ENCODE results near the gene DCAKD.
A peak's percentile ranks its signal among the peaks of the same experiment; 100 is the strongest.

Gene DCAKD

DNA sequence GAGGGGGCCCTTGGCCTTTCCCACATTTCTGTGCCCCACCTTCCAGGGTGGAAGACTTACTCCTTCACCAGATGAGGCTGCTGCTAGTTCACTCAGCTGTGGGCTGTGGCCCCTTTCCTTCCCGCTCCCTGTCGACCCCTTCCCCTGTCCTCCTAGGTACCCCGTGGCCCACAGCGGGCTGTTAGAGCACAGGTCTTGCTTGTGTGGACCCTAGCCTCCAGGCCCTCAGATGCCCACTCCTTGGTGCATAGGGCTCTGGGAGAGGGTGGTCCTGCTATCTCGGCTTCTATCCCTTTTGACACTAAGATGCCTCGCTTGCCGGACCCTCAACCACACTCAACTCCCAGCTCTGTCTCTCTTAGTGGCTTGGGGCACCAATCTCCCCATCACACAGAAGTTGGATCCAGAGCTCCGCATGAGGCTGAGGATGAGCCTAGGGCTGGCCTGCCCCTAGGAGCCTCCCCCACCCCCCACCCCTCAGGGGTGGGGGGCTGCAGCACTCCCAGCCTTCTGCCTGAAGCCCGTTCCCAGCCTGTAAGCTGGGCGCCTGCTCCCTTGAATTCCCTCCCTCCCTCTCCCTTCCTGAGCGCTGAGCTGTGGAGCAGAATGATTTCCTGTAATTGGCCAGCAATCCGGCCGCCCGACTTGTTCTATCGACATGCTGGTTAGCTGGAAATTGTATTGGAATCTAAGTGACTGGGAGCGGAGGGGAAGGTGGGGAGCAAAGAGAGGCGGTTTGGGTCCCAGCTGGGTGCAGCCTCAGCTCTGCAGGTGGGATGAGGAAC lies 30.9 kb downstream of the DCAKD start:
- DNase-seq (ENCODE audit: extremely low spot score), result no peak
- TF ChIP-seq BHLHE40 (IDR thresholded peaks at IDR 0.05; ENCODE audit: borderline replicate concordance), result no peak
- no peak for TF ChIP-seq CTBP1 (IDR thresholded peaks at IDR 0.05; ENCODE audit: borderline replicate concordance)
- no peak for TF ChIP-seq ELF4 (IDR thresholded peaks at IDR 0.05)
- no peak for TF ChIP-seq ZNF384 (IDR thresholded peaks at IDR 0.05)
- TF ChIP-seq SUZ12 (IDR thresholded peaks at IDR 0.05), result no peak
- no peak for TF ChIP-seq HDGF (IDR thresholded peaks at IDR 0.05; ENCODE audit: borderline replicate concordance)
- POLR2A ChIA-PET, result interaction anchor here (0.9 to 1.9 kb wide), 8 partner anchors 26 to 103 kb away, joined by 3 to 9 read pairs (median 4); partner anchors contain the start of genes KIF18B and NMT1
- CTCF ChIA-PET, result interaction anchor here (1.1 to 4.5 kb wide), 8 partner anchors 9 to 242 kb away, joined by 3 to 40 read pairs (median 6); partner anchors contain the start of gene C1QL1

DNA sequence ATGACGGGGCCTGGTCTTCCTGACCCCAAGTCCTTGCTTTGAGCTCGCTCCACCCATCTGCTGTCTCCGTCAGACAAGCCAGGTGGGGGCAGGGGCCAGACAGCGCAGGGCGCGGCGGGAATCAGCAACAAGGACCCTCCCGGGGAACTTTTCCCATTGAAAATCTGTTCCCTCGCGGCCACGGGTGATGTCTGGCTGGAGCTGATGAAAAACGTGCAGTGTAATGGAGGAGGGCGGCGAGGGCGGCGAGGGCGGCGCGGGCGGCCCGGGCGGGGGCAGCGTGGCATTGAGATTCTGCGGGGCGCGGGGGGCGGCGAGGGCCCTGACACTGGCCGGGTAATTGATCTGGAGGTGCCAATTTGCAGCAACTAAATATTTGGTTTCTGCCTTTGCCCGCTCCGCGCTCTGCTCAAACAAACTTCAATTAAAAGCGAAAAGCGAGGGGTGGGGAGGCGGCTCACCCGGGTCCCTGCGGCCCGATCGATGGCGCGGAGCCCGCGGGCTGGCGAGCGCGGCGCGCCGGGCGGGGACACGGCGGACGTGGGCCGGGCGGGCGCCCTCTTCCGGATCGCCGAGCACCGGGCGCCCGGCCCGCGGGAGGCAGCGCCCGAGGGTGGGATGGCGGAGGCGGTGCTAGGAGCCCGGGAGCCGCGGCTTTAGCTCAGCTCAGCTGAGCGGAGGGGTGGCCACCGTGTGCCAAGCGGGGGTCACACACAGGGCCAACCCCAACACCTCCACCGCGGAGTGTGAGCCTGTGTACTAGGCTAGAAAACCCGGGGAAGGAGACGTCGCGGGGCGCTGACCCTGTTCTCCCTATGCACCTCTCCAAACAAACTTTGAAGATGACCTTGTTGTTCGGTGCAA lies 32.4 kb downstream of the DCAKD start:
- TF ChIP-seq ARNT (IDR thresholded peaks at IDR 0.05) (0 out of 2 replicates have a peak, but pooled peaks have one; percentile 47), ELF4 (IDR thresholded peaks at IDR 0.05) (no peak), FOXM1 (IDR thresholded peaks at IDR 0.05; ENCODE audit: borderline replicate concordance) (peak; percentile 52; the same call in 1 of the 2 replicates), LEF1 (IDR thresholded peaks at IDR 0.05; ENCODE audit: borderline replicate concordance) (no peak), BHLHE40 (IDR thresholded peaks at IDR 0.05; ENCODE audit: borderline replicate concordance) (no peak)
- ChIA-PET POLR2A (interaction anchor here (0.7 to 1.9 kb wide), 5 partner anchors 25 to 101 kb away, joined by 3 to 9 read pairs (median 4); no protein-coding TSS in a partner anchor), CTCF (interaction anchor here (0.6 to 4.5 kb wide), 8 partner anchors 13 to 179 kb away, joined by 3 to 40 read pairs (median 4); partner anchors contain the start of gene C1QL1)
- peak; percentile 68 for DNase-seq (ENCODE audit: extremely low spot score)

DNA sequence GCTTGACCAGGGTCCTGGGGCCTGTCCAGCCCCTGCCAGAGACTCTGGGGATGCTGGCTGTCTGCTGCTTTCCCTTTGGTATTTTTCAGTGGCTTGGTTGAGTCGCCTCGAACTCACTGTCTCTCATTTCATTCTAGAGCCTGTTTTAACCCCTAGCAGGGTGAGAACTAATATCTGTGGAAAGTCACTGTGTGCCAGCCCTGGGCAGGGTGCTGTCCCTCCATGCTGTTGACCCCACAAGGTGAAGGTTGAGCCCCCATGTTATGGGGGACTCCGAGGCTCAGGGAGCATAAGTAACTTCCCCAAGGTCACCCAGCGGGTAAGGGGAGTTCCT lies 33.0 kb downstream of the DCAKD start:
- no peak for DNase-seq (ENCODE audit: extremely low spot score)
- TF ChIP-seq FOXM1 (IDR thresholded peaks at IDR 0.05; ENCODE audit: borderline replicate concordance), result no peak
- no peak for TF ChIP-seq TARDBP (IDR thresholded peaks at IDR 0.05)
- TF ChIP-seq HDGF (IDR thresholded peaks at IDR 0.05; ENCODE audit: borderline replicate concordance), result no peak
- TF ChIP-seq L3MBTL2 (conservative IDR thresholded peaks at IDR 0.05), result no peak
- no peak for TF ChIP-seq CTBP1 (IDR thresholded peaks at IDR 0.05; ENCODE audit: borderline replicate concordance)
- POLR2A ChIA-PET, result interaction anchor here (0.6 to 1.8 kb wide), 2 partner anchors 76 to 133 kb away, joined by 3 to 4 read pairs; no protein-coding TSS in a partner anchor
- CTCF ChIA-PET, result interaction anchor here (1.0 to 2.0 kb wide), 3 partner anchors 50 to 179 kb away, joined by 3 to 8 read pairs (median 4); partner anchors contain the start of gene C1QL1

DNA sequence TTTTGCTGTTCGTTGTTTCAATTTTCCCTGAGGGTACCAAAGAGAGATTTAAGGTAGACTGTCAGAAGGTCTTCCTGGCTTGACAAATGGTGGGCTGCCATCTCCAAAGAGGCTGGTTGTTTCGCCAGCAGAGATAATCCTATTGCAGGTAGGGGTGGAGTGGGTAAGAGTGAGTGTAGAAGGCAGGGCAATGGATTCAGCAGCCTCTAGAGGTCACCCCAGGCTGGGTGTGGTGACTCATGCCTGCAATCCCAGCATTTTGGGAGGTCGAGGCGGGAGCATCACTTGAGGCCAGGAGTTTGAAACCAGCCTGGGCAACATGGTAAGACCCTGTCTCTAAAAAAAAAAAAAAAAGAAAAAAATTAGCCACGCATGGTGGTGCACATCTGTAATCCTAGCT lies 34.6 kb downstream of the DCAKD start:
- POLR2A ChIA-PET, result no interaction called here
- TF ChIP-seq FOXM1 (IDR thresholded peaks at IDR 0.05; ENCODE audit: borderline replicate concordance), result no peak
- TF ChIP-seq ELF4 (IDR thresholded peaks at IDR 0.05), result no peak
- TF ChIP-seq FOXK2 (IDR thresholded peaks at IDR 0.05), result no peak
- TF ChIP-seq NFRKB (IDR thresholded peaks at IDR 0.05), result no peak
- no peak for TF ChIP-seq HDGF (IDR thresholded peaks at IDR 0.05; ENCODE audit: borderline replicate concordance)
- no peak for TF ChIP-seq ZNF384 (IDR thresholded peaks at IDR 0.05)
- TF ChIP-seq TARDBP (IDR thresholded peaks at IDR 0.05), result no peak
- no peak for TF ChIP-seq LEF1 (IDR thresholded peaks at IDR 0.05; ENCODE audit: borderline replicate concordance)
- no peak for TF ChIP-seq L3MBTL2 (conservative IDR thresholded peaks at IDR 0.05)
- no peak for TF ChIP-seq SUZ12 (IDR thresholded peaks at IDR 0.05)
- TF ChIP-seq FOXA1 (IDR thresholded peaks at IDR 0.05), result no peak
- TF ChIP-seq CTBP1 (IDR thresholded peaks at IDR 0.05; ENCODE audit: borderline replicate concordance), result no peak
- DNase-seq (ENCODE audit: extremely low spot score), result no peak
- CTCF ChIA-PET, result interaction anchor here (0.6 kb wide), 2 partner anchors 21 to 444 kb away, joined by 3 to 4 read pairs; no protein-coding TSS in a partner anchor

DNA sequence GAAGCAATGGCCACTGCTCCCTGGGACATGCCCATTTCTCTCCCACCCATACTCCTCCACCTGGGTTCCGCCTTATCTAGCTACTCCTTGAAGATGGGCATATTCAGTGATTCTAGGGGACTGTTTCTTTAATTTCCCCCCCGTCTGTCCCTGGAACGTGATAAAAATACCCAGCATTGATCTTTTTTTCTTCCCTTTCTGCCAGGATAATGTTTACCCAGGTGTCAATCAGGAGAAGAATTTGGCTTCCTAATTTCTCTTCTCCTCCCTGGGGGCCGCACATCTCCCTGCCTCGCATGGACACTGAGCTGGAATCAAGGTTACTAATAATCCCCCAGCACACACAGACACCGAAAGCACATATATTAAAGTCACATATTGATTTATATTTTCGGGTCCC lies 35.2 kb downstream of the DCAKD start:
- ChIA-PET POLR2A (no interaction called here), CTCF (no interaction called here)
- TF ChIP-seq, protein P1, sequence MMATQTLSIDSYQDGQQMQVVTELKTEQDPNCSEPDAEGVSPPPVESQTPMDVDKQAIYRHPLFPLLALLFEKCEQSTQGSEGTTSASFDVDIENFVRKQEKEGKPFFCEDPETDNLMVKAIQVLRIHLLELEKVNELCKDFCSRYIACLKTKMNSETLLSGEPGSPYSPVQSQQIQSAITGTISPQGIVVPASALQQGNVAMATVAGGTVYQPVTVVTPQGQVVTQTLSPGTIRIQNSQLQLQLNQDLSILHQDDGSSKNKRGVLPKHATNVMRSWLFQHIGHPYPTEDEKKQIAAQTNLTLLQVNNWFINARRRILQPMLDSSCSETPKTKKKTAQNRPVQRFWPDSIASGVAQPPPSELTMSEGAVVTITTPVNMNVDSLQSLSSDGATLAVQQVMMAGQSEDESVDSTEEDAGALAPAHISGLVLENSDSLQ (IDR thresholded peaks at IDR 0.05), result 0 out of 2 replicates have a peak, but pooled peaks have one; percentile 14
- no peak for TF ChIP-seq CTBP1 (IDR thresholded peaks at IDR 0.05; ENCODE audit: borderline replicate concordance)
- no peak for DNase-seq (ENCODE audit: extremely low spot score)

DNA sequence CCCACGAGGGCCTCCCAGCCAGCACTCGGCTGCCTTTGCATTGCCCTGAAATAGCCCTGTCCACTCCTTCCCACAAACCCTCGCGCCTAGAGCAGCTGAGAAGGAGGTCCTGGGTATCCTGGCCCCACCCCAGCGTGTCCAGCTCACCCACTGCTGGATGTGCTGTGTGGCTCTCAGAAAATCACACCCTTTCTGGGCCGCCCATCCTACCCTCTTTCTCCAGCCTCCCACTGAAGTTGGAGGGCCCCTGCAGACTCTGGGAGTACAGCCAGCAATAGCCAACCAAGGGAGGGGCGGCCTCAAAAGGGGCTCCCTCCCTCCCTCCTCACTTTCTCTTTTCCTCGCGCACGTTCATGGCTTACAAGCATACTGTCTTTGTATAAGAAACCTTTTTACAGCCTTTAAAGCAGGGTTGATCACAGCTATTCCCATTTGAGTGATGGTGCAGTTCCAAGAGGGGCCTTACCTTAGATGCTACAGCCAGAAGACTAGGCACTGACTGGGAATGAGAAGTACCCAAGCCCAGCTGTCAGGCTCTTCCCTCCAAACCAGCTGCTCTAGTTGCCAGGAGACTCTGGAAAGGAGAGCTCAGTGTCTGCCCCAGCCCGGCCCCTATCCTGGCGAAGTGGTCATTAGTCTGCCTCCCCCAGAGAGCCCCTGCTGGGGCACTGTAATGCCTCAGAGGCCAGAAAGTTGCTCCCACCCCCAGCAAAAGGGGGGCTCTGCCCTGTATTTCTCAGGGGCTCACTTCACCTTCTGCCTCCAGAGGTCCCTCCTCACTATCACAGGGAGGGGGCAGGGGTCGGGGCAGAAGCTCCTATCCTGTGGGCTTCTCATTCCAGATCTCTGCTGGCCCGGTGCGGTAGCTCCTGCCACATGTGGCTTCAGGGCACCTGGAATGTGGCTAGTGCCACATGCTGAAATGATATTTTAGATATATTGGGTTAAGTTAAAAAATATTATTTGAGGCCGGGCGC lies 38.1 kb downstream of the DCAKD start:
- TF ChIP-seq L3MBTL2 (conservative IDR thresholded peaks at IDR 0.05) (no peak), ZNF384 (IDR thresholded peaks at IDR 0.05) (no peak), FOXM1 (IDR thresholded peaks at IDR 0.05; ENCODE audit: borderline replicate concordance) (no peak), NFRKB (IDR thresholded peaks at IDR 0.05) (no peak), ARNT (IDR thresholded peaks at IDR 0.05) (no peak), SP1 (IDR thresholded peaks at IDR 0.05) (no peak), FOXK2 (IDR thresholded peaks at IDR 0.05) (no peak), SUZ12 (IDR thresholded peaks at IDR 0.05) (no peak), BHLHE40 (IDR thresholded peaks at IDR 0.05; ENCODE audit: borderline replicate concordance) (no peak), LEF1 (IDR thresholded peaks at IDR 0.05; ENCODE audit: borderline replicate concordance) (no peak), CTBP1 (IDR thresholded peaks at IDR 0.05; ENCODE audit: borderline replicate concordance) (no peak), ELF4 (IDR thresholded peaks at IDR 0.05) (no peak), FOXA1 (IDR thresholded peaks at IDR 0.05) (no peak), TARDBP (IDR thresholded peaks at IDR 0.05) (no peak), HDGF (IDR thresholded peaks at IDR 0.05; ENCODE audit: borderline replicate concordance) (no peak)
- TF ChIP-seq, protein P1 (IDR thresholded peaks at IDR 0.05), result no peak
- POLR2A ChIA-PET, result interaction anchor here (1.0 to 1.1 kb wide), 2 partner anchors 92 to 303 kb away, joined by 3 to 4 read pairs; no protein-coding TSS in a partner anchor
- no peak for DNase-seq (ENCODE audit: extremely low spot score)
- CTCF ChIA-PET, result interaction anchor here (0.6 to 1.1 kb wide), 3 partner anchors 93 to 135 kb away, joined by 3 to 4 read pairs (median 4); partner anchors contain the start of gene ACBD4

Data from HEK293T (cell line).